Hepatocyte (in vitro differentiated cells): ENCODE results near the gene SYCE3. TPM values are rescaled to one million over a fixed set of nuclear protein-coding genes. Genes with fewer than 3 reads are reported as not detected.

Experiments
- DNase-seq: peaks from one replicate; pipeline ENCODE4 v3.0.0-alpha.2; 2016; ENCODE audit warnings: low spot score
- H2AFZ ChIP-seq: fragments of 200-600 bp; sonication (generic); 2 replicates; pipeline ENCODE4 v1.6.0; 2016; ENCODE audit warnings: antibody characterized with exemption, mild to moderate bottlenecking
- H3K27ac ChIP-seq: fragments of 200-600 bp; sonication (generic); 2 replicates; pipeline ENCODE4 v1.5.1; 2016; ENCODE audit warnings: mild to moderate bottlenecking
- H3K27me3 ChIP-seq: fragments of 200-600 bp; sonication (generic); 2 replicates; pipeline ENCODE4 v1.6.1; 2016
- H3K36me3 ChIP-seq: fragments of 200-600 bp; sonication (generic); replicated peaks from 2 replicates; pipeline ENCODE4 v1.5.1; 2016; ENCODE audit warnings: low read depth; ENCODE audit not compliant: insufficient read depth
- H3K4me1 ChIP-seq: fragments of 200-600 bp; sonication (generic); 2 replicates; pipeline ENCODE4 v1.5.1; 2016; ENCODE audit warnings: mild to moderate bottlenecking, moderate library complexity; ENCODE audit not compliant: insufficient read depth
- H3K4me2 ChIP-seq: fragments of 200-600 bp; sonication (generic); 2 replicates; pipeline ENCODE4 v1.6.0; 2016
- H3K4me3 ChIP-seq: fragments of 200-600 bp; sonication (generic); 2 replicates; pipeline ENCODE4 v1.5.1; 2016; ENCODE audit warnings: mild to moderate bottlenecking
- H3K79me2 ChIP-seq: fragments of 200-600 bp; sonication (generic); 2 replicates; pipeline ENCODE4 v1.6.0; 2017; ENCODE audit warnings: mild to moderate bottlenecking
- H3K9me2 ChIP-seq: fragments of 200-600 bp; sonication (generic); replicated peaks from 2 replicates; pipeline ENCODE4 v1.6.0; 2017; ENCODE audit warnings: mild to moderate bottlenecking; ENCODE audit not compliant: insufficient read depth
- H3K9me3 ChIP-seq: fragments of 200-600 bp; sonication (generic); 2 replicates; pipeline ENCODE4 v1.5.1; 2016; ENCODE audit warnings: low read depth, mild to moderate bottlenecking
- H4K20me1 ChIP-seq: fragments of 200-600 bp; sonication (generic); 2 replicates; pipeline ENCODE4 v1.6.0; 2016; ENCODE audit warnings: mild to moderate bottlenecking; ENCODE audit not compliant: insufficient read depth, poor library complexity, severe bottlenecking
- CTCF ChIP-seq: fragments of 200-600 bp; sonication (generic); IDR thresholded peaks from 2 replicates; pipeline ENCODE4 v1.5.1; 2016; ENCODE audit warnings: antibody characterized with exemption, mild to moderate bottlenecking; ENCODE audit not compliant: poor library complexity
- EZH2 ChIP-seq: fragments of 200-600 bp; sonication (generic); IDR thresholded peaks from 2 replicates; pipeline ENCODE4 v1.6.1; 2016; ENCODE audit warnings: antibody characterized with exemption, mild to moderate bottlenecking, borderline replicate concordance
- EZH2phosphoT487 ChIP-seq: fragments of 200-600 bp; sonication (generic); IDR thresholded peaks from one replicate; pipeline ENCODE4 v1.6.1; 2018; ENCODE audit warnings: antibody characterized with exemption, mild to moderate bottlenecking, low read depth, moderate library complexity; ENCODE audit not compliant: unreplicated experiment, severe bottlenecking
- WGBS: methylation state at CpG from one replicate; pipeline ENCODE4 v1.1.6; 2016; ENCODE audit warnings: low lambda C conversion rate; ENCODE audit errors: missing lambda C conversion rate; 5-methylcytosine and 5-hydroxymethylcytosine counted together
- polyA plus RNA-seq: library from polyadenylated mRNA; unstranded; fragments of >200 nt; fragmentation: Nextera tagmentation; extraction: Ambion mirVana; gene quantifications from 2 replicates; pipeline ENCODE4 v1.2.1, GENCODE V29; 2016
- total RNA-seq: library from RNA; depleted of rRNA; stranded (reverse); fragments of >200 nt; gene quantifications from 2 replicates; pipeline ENCODE4 v1.2.3, GENCODE V29; 2014

Gene SYCE3
- total and polyA plus RNA-seq, 2 experiments from 2014 or later, result 1.4 TPM; not detected in 1

- no peaks in the 10 kb centered on the region for H3K9me3 ChIP-seq
- H3K36me3 ChIP-seq, result no peaks in the 10 kb centered on the region
- no peak overlapping the region for H3K4me2 ChIP-seq
- no peak overlapping the region for H3K4me3 ChIP-seq
- no peak for DNase-seq
- WGBS, result 93% methylated on average over 11 of the region's 11 CpGs
- no peak overlapping the region for H2AFZ ChIP-seq
- TF ChIP-seq EZH2phosphoT487 (no peak), CTCF (no peak), EZH2 (no peak)
- no peak overlapping the region for H3K27ac ChIP-seq
- H3K4me1 ChIP-seq, result no peaks in the 10 kb centered on the region
- no peaks in the 10 kb centered on the region for H3K9me2 ChIP-seq
- H3K27me3 ChIP-seq, result no peaks in the 10 kb centered on the region
- H3K79me2 ChIP-seq, result no peaks in the 10 kb centered on the region
- H4K20me1 ChIP-seq, result peaks cover 3% of the 10 kb centered on the region
These were observed 11.7 kb upstream of the SYCE3 start for GRCh38 chr22:50574383-50574755.

- H3K4me2 ChIP-seq, result no peak overlapping the region
- H3K4me1 ChIP-seq, result no peaks in the 10 kb centered on the region
- no peak overlapping the region for H2AFZ ChIP-seq
- no peaks in the 10 kb centered on the region for H3K27me3 ChIP-seq
- 98% methylated on average over 26 of the region's 26 CpGs for WGBS
- H4K20me1 ChIP-seq, result peaks cover 3% of the 10 kb centered on the region
- TF ChIP-seq EZH2phosphoT487, result no peak
- no peak for TF ChIP-seq EZH2
- TF ChIP-seq CTCF, result no peak
- no peaks in the 10 kb centered on the region for H3K9me2 ChIP-seq
- no peak overlapping the region for H3K4me3 ChIP-seq
- H3K27ac ChIP-seq, result no peak overlapping the region
- no peaks in the 10 kb centered on the region for H3K79me2 ChIP-seq
- no peaks in the 10 kb centered on the region for H3K9me3 ChIP-seq
- H3K36me3 ChIP-seq, result no peaks in the 10 kb centered on the region
- no peak for DNase-seq
These were observed 11.0 kb upstream of the SYCE3 start for GRCh38 chr22:50573491-50574382.

GRCh38 chr22:50572965-50573364, 10.2 kb upstream of the SYCE3 start:
- Histone ChIP-seq H3K4me3 (no peak overlapping the region), H3K4me1 (no peaks in the 10 kb centered on the region), H3K27me3 (no peaks in the 10 kb centered on the region), H4K20me1 (peaks cover 3% of the 10 kb centered on the region), H3K36me3 (no peaks in the 10 kb centered on the region), H2AFZ (no peak overlapping the region), H3K9me3 (no peaks in the 10 kb centered on the region), H3K79me2 (no peaks in the 10 kb centered on the region), H3K4me2 (no peak overlapping the region), H3K27ac (no peak overlapping the region), H3K9me2 (no peaks in the 10 kb centered on the region)
- no peak for DNase-seq
- no peak for TF ChIP-seq EZH2
- TF ChIP-seq CTCF, result no peak
- TF ChIP-seq EZH2phosphoT487, result no peak
- WGBS, result 100% methylated on average over 8 of the region's 11 CpGs
